GM18867 (cell line): ENCODE results near the gene RAB42.
"Not testable (repeated sequence)": the region's sequence is repeated elsewhere in the genome, so short reads cannot be mapped to it uniquely, and the experiment has no call there.

Experiments used
- ATAC-seq: cut with Tn5 transposase; IDR thresholded peaks from one replicate; pipeline ENCODE4 v1.9.1; 2021; ENCODE audit warnings: mild to moderate bottlenecking, moderate library complexity; ENCODE audit not compliant: unreplicated experiment

The RAB42 gene, protein sequence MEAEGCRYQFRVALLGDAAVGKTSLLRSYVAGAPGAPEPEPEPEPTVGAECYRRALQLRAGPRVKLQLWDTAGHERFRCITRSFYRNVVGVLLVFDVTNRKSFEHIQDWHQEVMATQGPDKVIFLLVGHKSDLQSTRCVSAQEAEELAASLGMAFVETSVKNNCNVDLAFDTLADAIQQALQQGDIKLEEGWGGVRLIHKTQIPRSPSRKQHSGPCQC

DNA sequence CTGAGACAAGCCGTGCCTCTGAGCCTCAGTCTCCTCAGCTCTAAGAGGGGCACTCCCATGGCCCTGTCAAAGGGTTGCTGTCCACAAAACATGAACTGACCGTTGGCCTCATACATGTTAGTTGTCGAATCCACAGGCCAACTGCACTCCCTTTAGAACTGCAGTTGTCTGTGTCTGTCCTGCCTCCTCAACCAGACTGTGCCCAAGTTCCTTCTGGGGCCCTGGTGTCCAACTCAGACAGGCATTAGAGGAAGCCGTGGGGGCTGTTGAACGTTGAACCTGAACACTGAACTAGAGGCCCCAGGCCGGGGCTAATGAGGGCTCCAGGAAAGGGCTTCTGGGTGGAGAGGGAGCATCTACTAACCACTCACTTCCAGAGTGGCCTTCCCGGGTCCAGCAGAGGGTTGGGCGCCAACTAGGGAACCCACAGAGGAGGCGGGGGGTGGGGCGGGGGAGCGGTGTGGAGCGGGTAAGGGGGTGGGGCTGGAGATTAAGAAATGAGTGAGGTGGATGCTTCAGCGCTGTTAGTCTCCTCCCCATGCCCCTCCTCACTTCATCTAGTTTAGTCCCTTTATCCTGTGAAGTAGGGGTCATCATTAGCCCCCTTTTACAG lies at the start of gene RAB42:
RAB42 (plus strand) TSS at position 558 of the 613 bp plus-strand sequence. CDS start 247 bp downstream, outside the sequence.
- no peak for ATAC-seq

DNA sequence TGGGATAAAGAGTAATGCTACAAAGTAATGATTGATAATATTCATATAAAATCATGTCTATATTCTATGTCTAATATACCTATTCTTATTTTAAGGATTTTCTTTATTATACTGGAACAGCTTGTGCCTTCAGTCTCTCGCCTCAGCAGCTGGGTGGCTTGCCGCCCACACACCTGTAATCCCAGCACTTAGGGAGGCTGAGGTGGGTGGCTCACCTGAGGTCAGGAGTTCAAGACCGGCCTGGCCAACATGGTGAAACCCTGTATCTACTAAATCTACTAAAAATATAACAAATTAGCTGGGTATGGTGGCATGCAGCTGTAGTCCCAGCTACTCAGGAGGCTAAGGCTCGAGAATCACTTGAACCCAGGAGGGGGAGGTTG lies 46.8 kb upstream of the RAB42 start:
- ATAC-seq = no peak

DNA sequence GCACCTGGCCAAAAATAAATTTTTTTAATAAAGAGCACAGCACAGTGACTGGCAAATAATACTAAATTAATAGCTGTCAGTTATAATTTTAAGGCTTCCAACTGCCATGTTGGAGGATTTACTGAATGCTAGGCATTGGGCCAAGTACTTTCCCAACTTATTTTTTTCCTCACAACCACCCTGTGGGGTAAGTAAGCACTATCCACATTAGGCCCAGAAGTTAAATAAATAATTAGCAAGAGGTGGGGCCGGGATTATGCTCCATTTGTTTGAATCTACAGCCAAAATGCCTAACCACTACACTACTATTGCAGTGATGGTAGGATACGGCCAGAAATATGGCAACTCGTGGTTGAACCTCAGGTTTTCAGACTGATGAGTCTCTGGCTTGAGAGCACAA lies 43.7 kb upstream of the RAB42 start:
- no peak for ATAC-seq

DNA sequence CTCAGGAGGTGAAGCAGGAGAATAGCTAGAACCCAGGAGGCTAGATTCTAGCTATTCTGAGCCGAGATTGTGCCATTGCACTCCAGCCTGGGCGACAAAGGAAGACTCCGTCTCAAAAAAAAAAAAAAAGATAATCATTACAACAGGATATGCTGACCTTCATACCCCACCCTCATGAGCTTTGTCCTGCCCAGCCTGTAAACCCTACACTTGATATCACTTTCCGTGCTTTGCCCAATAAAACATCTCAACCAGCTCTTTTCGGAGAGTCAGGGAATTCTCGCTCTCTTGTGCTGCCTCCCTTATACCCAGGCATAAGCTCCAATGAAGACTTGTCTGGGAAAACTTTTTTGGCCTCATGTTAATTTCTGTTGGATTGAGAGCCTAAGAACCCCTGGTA lies 40.7 kb upstream of the RAB42 start:
- ATAC-seq = no peak

DNA sequence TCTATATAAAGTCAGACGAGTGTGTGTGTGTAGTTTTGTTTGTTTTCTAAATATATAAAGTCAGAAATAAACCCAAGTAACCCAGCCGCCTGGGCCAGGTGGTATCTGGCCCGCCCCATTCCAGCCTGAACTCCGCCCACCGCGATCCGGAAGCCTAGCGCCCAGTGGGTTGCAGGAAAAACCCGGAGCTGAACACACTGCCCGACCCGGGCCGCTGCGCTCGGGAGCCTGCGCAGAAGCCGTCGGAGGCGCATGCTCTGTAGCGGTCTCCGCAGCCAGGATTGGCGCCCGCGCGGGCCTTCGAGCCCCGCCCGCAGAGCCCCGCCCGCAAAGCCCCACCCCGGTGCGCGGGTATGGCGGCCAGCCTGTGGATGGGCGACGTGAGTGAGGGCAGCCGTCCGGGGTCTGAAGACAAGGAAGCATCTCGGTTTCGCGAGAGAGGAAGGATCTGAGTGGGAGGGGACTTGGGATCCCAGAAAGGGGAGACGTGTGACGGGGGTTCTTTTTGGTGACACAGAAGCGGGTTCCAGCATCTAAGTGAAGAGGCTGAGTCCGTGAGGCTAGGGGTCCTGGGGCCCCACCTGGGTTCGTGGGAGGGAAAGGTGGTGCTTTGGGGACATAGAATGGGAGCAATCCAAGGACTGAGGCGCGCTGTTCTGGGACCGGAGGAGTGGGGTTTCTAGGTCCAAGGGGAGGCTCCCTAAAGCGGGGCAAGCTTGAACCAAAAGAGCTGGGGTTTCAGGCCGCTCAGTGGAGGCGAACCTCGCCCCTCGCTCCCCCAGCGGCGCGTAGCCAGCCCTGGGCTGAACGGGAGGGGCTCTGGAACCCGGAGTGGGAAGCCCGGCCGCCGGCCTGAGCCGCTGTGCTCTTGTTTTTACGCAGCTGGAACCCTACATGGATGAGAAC lies 39.1 kb upstream of the RAB42 start, which contains the start of gene TRNAU1AP:
TRNAU1AP (plus strand) TSS at position 328 of the 906 bp plus-strand sequence; CDS start at position 354, 26 bp downstream.
- peak; percentile 92 for ATAC-seq

DNA sequence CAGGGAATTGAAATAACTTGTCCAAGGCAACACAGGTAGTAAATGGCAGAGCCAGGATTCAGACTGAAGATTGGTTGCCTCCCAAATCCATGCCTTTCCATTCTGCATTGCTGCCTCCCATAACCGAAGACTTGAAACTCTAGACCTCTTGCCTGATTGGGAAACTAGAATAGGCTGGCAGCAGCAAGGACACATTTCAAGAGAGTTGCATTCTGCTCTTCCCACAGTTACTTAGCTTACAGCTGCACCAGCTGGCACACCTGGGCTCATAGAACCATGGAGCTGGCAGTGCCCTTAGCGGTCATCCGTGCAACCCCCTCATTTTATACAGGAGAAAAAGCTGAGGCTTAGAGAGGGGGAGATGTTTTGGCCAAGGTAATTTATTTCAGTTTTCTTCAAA lies 31.2 kb upstream of the RAB42 start:
- ATAC-seq = no peak

DNA sequence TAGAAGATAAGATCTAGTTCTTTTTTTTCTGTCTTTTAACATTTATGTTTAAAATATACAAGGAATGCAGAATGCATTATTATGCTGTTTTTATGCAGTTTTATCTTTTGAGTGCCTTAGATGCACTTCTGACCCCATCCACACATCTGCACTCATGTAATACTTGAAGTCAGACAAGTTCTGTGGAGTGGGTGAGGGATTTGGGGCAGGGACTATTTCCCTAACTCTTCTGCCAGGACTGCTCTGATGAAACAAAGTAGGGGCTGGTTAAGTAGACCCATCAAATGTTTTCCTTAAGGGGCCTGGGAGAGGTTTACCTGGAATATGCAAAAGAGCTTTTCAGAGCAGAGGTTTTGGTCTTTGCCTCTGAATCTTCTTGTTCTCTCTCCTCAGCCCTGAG lies 27.8 kb upstream of the RAB42 start:
- no peak for ATAC-seq

DNA sequence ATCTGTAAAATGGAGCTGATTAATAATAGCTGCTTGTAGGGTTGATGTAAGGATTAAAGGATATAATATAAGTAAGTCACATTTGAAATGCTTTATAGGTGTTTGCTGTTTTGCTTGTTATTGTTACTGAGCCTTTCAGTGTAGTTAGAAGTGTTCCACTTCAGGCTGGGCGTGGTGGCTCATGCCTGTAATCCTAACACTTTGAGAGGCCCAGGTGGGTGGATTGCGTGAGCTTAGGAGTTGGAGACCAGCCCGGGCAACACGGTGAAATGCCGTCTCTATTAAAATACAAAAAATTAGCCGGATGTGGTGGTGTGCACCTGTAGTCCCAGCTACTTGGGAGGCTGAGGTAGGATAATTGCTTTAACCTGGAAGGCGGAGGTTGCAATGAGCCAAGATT lies 27.0 kb upstream of the RAB42 start:
- no peak for ATAC-seq

DNA sequence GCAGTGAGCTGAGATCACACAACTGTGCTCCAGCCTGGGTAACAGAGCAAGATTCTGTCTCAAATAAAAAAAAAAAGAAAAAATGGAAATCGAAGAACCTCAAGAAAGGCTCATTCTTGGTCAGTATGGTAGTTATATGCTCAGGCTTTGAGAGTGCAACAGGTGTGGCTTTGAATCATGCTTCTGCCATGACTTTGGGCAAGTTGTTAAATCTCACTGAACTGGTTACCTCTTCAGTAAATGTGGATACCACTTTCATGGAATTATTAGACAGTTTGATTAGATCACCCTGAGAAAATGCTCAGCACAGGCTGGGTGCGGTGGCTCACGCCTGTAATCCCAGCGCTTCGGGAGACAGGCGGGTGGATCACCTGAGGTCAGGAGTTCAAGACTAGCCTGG lies 26.3 kb upstream of the RAB42 start:
- ATAC-seq = no peak

DNA sequence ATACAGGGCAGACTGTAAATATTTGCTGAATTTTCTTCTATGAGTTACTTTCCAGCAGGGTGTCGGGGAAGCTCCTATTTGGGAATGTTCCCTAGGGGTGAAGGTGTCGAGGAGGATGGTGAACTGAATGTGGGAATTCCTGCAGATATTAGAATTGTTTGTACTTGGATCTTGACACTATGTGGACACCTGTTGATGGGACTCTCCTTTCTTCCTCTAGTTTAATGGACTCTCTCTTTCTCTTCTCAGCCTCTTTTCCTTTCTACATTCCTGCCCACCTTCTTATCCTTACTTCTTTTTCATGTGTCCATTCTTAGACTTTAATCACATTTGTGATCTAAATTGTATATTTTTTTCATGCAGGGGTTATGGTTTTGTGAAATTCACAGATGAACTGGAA lies 25.1 kb upstream of the RAB42 start:
- ATAC-seq = no peak

DNA sequence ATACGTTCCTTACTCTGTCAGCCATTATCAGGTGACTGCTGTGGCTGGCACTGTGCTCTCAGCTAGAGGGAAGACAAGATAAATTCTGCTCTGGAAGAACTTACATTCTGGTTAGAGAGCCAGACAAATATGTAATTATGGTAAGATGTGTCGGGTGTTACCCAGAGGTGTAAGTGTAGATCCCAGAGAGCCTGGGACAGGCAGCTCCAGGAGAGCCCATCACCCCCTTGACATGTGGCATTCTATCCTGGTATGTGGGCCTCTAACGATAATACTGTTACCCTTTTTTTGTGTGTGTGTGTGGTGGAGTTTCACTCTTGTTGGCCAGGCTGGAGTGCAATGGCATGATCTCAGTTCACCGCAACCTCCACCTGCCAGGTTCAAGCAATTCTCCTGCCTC lies 20.2 kb upstream of the RAB42 start:
- ATAC-seq = no peak

DNA sequence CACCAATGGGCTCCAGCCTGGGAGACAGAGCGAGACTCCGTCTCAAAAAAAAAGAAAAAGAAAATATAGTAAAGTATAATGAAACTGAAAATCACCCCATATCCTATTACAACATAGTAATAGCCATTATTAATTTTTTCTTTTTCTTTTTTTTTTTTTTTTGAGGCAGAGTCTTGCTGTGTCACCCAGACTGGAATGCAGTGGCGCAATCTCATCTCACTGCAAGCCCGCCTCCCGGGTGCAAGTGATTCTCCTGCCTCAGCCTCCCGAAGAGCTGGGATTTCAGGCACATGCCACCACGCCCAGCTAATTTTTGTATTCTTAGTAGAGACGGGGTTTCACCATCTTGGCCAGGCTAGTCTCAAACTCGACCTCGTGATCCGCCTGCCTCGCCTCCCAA lies 19.2 kb upstream of the RAB42 start:
- not testable (repeated sequence) for ATAC-seq

DNA sequence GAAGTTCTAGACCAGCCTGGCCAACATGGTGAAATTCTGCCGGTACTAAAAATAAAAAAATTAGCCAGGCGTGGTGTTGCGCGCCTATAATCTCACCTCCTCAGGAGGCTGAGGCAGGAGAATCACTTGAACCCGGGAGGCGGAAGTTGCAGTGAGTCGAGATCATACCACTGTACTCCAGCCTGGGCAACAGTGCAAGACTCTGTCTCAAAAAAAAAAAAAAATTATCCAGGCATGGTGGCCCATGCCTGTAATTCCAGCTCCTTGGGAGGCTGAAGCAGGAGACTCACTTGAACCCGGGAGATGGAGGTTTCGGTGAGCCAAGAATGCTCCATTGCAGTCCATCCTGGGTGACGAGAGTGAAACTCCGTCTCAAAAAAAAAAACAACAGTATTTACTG lies 18.5 kb upstream of the RAB42 start:
- no peak for ATAC-seq

DNA sequence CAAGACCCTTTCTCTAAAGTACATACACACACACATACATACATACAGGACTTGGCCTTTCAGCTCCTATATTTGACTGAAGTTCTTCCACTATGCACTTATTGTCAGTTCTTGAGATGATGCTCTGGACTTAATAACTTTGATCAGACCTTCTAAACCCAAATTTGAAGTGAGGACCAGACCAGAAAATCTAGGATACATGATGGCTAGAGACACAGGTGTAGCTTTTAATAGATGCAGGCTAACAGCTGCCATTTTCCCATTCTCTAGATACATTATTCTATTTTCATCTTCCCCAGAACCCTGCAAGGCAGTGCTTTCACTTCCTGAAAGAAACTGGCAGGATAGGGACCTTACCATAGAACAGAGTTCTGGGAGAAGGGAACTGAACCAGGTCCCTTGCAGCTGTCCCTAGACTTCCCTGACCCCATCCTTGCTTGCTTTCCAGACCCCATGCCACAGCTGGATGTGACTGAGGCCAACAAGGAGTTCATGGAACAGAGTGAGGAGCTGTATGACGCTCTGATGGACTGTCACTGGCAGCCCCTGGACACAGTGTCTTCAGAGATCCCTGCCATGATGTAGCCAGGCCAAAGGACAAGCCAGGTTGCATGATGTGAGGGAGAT lies 14.9 kb upstream of the RAB42 start:
- no peak for ATAC-seq

DNA sequence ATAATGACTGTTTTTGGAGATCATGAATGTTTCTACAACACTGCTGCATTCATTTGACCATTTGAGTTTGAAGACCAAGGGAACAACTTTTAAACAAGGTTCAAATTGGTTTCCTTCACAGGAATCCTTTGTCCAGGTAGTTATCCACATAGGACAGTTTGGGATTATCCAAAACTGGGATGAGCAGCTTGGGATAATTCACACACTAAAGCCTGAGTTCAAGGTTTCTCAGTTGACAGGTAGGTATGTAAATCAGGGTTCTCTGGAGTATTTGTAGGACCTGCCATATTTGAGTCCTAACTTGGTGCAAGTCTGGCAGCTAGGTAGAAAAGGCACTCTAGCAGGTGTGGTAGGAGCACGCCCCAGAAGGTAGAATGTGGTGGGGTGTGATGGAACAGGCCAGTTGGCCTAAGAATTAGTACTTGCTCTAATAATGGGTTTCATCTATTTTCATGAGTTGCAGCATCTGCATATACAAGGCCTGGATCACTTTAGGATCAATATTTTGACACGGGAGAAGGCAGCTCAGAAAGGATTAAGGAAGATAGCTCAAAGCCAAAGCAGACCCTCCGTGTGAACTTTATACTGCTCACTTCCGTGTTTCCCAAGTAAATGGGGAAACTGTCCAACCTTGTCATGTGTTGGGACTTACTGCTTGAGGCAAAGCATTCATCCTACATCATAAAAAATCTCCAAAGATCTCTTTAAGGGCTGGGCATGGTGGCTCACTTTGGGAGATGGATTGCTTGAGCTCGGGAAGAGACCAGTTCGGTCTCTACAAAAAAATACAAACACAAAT lies 14.1 kb upstream of the RAB42 start:
- no peak for ATAC-seq

DNA sequence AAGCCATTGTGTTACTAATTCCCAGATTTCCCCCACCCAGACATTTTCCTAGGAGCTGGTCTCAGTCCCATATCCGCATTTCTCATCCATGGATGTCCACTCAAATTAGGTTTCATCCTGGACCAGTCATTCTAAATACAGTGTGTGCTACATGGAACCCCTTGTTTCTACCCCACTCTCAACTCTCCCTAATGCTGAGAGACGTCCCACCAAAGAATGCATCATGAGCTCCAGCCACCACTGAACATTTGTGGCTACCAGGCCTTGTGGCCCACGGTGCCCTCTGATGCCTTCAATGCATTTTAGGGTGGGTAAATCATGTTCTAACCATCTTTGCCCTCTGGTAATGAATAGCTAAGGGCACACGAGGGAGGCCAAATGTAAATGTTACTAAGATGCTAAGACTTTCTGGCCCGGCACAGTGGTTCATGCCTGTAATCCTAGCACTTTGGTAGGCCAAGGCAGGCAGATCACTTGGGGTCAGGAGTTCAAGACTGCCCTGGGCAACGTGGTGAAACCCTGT lies 13.3 kb upstream of the RAB42 start:
- ATAC-seq = no peak

DNA sequence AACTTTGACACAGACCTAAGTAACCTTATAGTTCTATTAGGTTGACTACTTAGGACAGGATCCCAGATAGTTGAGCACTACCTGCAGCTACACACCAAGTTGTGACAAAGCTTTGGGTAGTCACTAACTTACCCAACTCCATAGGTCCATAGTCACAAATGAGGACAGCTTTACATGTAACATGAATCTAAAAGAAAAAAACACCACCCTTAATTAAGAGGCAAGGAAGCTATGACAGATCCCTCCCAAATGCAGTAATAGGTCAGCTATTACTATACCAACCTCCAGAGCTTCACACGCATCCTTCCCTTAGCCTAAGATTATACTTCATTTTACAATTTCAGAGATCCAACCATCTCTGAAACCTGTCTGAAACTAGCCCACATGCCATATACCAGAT lies 12.7 kb upstream of the RAB42 start:
- ATAC-seq = no peak

DNA sequence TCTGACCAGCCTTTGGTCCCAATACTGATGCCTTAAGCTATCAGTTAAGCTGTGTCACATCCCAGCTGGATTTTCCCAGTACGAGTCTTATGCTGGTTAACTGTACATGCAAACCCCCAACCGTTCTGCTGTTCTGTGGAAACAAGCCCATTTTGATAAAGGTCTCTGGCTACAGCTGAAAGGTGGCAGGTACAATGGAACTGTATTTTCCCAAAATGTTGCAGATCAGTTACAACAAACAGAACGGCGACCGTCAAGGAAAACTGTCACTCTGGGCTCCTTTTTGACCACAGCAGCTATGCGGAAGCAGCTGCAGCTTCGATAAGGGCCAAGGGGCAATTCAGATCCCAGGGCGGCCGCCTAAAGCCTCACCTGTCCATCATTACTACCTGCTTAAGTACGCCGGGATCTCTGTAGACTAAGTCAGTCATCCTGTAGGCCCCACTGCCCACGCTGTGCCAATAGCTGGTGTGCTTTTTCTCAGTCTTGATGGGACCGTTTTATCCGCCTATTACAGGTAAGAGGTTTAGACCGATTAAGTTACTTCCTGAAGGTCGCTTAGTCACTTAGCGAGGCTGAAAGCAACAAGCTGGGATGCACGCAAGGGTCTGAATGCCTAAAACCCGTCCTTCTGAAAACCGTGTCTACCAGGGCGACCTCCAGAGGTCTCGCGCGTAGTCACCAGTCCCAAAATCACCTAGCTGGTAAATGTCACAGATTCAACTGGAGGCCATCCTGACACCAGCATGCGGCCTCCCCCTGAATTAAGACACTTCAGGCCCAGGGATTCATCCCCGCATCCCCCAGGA lies 11.1 kb upstream of the RAB42 start:
- ATAC-seq = peak; percentile 24

DNA sequence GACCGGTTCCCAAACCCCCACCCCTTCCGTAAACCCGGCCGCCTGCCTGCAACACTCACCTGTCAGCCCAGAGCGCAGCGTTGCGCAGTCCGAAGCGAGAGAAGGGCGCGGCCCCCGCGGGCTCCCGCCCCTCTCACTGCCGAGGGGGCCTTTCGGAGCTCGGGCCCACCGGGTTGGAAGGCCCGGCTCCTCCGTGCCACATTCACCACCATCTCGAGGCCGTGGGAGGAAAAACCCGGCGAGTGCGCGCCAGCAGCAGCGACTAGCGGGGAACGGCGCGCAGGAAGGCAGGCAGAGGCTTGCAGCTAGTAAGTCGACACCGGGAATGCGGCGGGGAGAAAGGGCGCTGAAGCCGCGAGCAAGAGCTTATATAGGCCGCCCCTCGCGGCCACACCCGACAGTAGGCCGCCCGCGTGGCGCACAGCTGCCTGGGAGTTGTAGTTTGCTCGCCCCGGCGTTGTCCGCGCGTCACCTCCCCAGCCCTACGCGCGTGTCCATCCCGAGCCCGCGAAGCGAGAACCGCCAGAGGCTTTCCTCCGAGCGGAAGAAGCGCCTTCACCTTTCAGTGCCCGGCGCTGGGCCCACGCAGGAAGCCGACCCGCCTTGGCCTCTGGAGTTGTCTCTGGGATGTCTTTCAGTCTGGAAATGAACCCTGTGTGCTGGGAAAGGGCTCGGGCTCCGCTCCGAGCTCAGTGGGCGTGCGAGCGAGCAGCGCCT lies 10.4 kb upstream of the RAB42 start:
- peak; percentile 78 for ATAC-seq
